GM20000 (cell line): Measurements from ENCODE around the gene C2CD3.

Experiments
- DNase-seq: peaks from one replicate; pipeline ENCODE4 v3.0.0; 2012; ENCODE audit warnings: low spot score
- TF ChIP-seq, protein P1 (sequence below): IDR thresholded peaks from 2 replicates; pipeline ENCODE4 v1.5.1; 2012; ENCODE audit warnings: mild to moderate bottlenecking, control low read depth; ENCODE audit errors: extremely low read depth, missing control alignments

Gene C2CD3

GRCh38 chr11:73998846-73999575 lies 171.8 kb downstream of the C2CD3 start:
- TF ChIP-seq, protein P1, sequence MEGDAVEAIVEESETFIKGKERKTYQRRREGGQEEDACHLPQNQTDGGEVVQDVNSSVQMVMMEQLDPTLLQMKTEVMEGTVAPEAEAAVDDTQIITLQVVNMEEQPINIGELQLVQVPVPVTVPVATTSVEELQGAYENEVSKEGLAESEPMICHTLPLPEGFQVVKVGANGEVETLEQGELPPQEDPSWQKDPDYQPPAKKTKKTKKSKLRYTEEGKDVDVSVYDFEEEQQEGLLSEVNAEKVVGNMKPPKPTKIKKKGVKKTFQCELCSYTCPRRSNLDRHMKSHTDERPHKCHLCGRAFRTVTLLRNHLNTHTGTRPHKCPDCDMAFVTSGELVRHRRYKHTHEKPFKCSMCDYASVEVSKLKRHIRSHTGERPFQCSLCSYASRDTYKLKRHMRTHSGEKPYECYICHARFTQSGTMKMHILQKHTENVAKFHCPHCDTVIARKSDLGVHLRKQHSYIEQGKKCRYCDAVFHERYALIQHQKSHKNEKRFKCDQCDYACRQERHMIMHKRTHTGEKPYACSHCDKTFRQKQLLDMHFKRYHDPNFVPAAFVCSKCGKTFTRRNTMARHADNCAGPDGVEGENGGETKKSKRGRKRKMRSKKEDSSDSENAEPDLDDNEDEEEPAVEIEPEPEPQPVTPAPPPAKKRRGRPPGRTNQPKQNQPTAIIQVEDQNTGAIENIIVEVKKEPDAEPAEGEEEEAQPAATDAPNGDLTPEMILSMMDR: no peak
- DNase-seq: no peak

DNA sequence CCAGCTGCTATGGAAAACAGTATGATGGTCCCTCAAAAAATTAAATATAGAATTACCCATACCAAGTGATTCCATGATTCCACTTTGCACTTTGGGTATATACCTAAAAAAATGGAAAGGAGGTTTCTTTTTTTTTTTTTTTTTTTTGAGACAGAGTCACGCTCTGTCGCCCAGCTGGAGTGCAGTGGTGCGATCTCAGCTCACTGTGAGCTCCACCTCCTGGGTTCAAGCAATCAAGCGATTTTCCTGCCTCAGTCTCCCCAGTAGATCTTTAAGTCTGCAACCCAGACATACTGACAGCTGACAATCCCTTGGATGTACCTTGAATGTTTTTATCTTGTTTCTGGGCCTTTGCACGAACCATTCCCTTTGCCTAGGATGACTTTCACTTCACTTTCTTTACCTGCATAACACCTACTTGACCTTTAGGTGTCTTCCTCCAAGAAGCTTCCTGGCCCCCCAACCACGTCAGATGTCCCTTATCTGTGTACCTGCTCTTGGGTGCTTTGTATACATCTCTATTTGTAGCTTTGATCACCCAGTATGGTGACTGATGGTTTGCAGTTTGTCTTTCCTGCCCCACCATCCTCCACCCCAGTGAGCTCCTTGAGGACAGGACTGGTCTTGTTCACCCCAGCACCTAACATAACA lies 173.6 kb downstream of the C2CD3 start:
- TF ChIP-seq, protein P1: no peak
- DNase-seq: no peak

DNA sequence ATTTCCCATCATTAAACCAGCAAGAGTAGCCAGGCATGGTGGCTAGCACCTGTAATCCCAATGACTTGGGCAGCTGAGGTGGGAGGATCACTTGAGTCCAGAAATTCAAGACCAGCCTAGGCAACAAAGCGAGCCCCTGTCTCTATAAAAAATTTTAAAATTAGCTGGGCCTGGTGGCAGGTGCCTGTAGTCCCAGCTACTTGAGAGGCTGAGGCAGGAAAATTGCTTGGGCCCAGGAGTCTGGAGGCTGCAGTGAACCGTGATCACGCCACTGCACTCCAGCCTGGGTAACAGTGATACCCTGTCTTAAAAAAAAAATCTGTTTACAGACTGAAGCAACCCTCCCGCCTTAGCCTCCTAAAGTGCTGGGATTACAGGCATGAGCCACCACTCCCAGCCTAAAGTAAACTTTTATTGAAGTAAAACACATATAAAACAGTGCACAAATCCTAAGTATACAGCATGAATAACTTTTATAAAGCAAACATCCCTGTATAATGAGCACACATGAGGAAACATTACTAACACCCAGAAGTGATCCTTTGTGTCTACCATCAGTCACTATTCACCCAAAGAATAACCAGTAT lies 174.5 kb downstream of the C2CD3 start:
- TF ChIP-seq, protein P1: no peak
- DNase-seq: no peak

GRCh38 chr11:73995731-73996130 lies 175.1 kb downstream of the C2CD3 start:
- TF ChIP-seq, protein P1: no peak
- no peak for DNase-seq

GRCh38 chr11:73995247-73995646 lies 175.6 kb downstream of the C2CD3 start:
- peak; percentile 43 for DNase-seq
- TF ChIP-seq, protein P1: no peak

DNA sequence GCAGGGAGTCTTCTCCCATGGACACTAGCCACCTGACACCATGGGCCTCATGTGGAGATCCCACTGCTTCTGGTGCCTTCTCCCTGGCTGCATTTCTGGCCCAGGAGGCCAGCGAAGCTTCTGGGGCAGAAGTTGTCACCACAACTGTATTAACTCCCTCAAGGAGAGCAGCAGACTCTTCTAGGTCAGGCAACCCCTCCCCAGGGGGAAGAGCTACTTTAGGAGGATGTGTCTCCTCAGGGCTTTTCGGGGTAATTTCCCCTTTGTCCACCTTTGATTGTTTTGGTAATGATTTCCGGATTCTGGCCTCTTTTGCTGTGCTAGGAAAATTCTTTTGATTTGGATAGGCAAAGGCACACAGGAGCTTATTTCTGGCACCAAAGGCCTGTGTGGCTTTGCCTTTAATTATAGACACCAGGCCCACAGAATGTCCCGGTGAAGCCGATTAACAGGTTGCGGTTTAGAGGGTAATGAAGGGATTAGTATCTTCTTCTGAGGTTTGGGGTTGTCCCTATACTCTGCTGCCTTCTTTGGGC lies 179.3 kb downstream of the C2CD3 start:
- TF ChIP-seq, protein P1: no peak
- peak; percentile 51 for DNase-seq

- DNase-seq: no peak
- TF ChIP-seq, protein P1: no peak
Measured at GRCh38 chr11:73990730-73991129, 180.1 kb downstream of the C2CD3 start.
